SIG-M5 treated with dmso at 0.1 percent for 504 hours (cell line): ENCODE measurements around the gene FA2H.
"Not testable (repeated sequence)": the region's sequence is repeated elsewhere in the genome, so short reads cannot be mapped to it uniquely, and the experiment has no call there.

Source experiments
- DNase-seq: peaks from one replicate; lab custom pipeline; 2025; ENCODE audit not compliant: unreplicated experiment; lab: John Stamatoyannopoulos, UW

The FA2H gene

DNA sequence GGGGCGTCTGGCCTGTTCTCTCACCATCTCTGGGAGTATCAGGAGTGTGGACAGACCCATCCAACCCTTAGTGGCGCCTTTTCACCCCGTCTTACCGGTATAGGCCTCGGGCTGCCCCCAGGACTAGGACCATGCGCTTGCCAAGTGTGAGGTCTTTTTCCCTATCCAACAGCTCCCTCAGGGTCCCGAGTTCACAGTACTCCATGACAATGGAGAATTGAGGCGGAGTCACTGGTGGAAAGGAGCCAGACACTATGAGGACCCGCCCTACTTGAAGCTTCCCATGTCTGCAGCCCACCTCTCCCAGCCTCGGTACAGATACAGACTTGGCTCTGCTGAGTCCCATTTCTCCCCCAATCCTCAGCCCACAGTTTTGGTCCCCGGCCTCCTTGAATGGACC, 92.1 kb downstream of the FA2H start:
- no peak for DNase-seq

GRCh38 chr16:74680681-74681080, 93.9 kb downstream of the FA2H start:
- no peak for DNase-seq

DNA sequence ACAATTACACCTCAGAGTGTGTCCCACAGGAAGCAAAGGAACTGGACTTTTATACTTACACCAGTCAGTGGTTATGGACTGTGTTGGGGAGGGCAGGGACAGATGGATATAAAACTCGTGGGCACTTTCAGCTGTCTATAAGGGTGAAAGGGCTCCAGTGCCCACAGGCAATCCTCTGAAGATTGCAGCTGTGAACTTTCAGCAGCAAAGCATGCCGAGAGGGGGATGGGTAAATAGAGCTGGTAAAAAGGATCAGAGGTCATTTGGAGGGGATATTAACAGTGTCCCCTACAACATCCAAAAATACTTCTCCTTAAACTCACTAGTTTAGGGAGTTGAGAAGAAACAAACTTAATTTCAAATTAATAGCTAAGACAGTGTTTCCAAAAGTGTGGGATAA, 94.6 kb downstream of the FA2H start:
- no peak for DNase-seq

DNA sequence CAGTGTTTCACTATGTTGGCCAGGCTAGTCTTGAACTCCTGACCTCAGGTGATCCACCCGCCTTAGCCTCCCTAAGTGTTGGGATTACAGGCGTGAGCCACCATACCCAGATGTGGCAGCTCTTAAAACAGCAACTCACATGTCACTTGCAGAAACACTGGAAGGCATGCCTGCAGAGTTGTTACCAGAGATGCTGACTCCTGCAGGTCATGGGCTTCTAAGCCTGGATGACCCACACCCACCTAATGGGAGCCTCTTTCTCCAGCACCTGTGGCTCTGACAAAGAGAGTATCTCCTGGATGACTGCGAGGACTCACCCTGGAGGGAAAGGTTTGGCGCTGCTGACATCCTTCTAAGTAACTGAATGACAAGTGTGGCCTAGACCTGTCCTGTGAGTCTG, 96.8 kb downstream of the FA2H start:
- DNase-seq, result no peak

DNA sequence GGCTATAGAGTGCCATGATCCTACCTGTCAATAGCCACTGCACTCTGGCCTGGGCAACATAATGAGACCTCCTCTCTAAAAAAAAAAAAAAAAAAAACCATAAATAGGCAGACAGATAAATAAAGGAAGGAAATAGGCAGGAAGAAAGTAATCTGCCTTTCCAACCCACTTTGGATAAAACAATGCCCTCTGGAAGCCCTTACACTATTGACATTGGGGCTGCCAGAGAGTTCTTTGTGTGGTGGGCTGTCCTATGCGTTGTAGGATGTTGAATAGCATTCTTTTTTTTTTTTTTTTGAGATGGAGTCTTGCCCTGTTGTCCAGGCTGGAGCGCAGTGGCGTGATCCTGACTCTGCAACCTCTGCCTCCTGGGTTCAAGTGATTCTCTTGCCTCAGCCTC, 100.7 kb downstream of the FA2H start:
- no peak for DNase-seq

- not testable (repeated sequence) for DNase-seq
Measured at GRCh38 chr16:74668877-74669276, 105.7 kb downstream of the FA2H start.

DNA sequence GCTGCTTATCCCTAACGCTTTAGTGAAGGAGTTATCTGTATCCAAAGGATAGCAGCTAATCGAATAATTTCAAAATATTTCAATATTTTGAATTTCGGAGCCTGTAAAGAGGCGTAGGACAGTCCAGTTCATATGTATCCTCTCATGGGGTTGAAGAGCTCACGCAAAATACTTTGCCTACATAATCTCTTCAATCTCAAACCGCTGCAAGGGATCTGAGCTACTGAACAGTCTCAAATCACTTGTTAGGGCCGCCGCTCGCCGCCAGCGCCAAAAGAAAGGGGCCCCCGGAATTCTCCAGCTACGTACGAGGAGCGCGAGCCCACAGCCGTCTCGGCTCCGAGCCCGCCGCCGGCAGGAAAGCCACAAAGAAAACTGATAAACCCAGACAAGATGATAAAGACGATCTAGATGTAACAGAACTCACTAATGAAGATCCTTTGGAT, 107.3 kb downstream of the FA2H start:
- peak; percentile 33 for DNase-seq

DNA sequence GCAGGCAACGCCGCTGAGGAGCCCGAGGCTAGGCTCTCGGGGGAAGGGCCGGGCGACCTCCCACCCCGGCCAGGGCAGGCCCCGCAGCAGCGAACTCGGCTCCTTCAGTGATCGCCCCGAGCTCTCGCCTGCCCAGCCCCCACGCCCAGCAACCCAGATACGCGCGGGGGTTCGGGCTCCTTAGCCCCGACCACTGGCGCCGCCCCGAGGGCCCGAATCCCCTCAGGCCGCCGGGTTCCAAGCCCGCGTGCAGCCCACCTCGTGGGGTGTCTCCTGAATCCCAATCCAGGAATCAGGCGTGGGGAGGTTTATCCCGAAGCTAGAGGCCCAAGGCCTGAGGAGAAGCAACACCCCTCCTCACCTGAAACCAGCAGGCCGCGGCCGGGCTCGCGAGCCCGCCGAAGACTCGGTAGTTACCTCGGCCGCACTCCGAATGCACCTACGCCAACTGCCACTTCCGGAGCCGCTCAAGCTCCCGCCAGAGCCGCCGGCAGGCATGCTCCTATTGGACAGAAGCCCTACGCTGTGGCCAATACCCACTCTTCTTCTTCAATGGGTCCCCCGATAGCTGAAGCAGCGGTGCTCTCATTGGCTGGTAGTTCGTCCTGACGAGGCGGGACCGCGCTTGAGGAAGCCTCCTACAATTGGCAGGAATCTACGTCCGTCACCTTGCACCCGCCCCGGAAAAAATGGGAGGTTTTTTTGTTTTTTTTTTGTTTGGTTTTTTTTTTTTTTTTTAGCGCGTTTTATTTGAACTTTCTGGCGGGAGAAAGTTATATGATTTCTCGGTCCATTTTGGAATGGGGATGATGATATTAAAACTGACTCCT, 108.0 kb downstream of the FA2H start, which contains the start of gene RFWD3:
Gene RFWD3, minus strand, starts transcription at position 453 of the 830 bp plus-strand sequence. CDS start 5,428 bp downstream, outside the sequence.
- peak; percentile 99 for DNase-seq

DNA sequence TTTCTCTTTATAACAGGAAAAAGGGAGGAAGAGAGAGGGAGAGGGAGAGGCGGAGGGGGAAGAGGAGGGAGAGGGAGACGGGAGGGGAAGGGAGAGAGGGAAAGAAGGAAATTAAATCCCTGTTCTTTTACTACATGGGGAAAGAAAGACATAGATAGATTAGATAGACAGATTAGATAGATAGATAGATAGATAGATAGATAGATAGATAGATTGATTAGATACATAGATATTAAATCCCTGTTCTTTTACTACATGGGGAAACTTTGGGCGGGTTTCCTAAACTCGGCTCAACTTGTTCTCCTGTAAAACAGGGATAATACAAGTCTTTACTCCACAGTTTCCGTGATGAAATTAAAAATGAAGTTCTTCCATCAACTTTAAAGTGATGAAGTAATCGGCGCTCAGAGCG, 108.6 kb downstream of the FA2H start:
- no peak for DNase-seq
